HG02884 (cell line): ENCODE data around the gene GATD1.
"Not testable (repeated sequence)": the region's sequence is repeated elsewhere in the genome, so short reads cannot be mapped to it uniquely, and the experiment has no call there.

Source experiments
- ATAC-seq: cut with Tn5 transposase; IDR thresholded peaks from one replicate; pipeline ENCODE4 v1.9.1; 2021; ENCODE audit warnings: mild to moderate bottlenecking, moderate library complexity; ENCODE audit not compliant: unreplicated experiment

GATD1 gene

GRCh38 chr11:765025-765801 is 12.1 kb downstream of the GATD1 start:
- ATAC-seq: no peak

GRCh38 chr11:764322-765024 is 12.8 kb downstream of the GATD1 start:
- ATAC-seq: no peak

DNA sequence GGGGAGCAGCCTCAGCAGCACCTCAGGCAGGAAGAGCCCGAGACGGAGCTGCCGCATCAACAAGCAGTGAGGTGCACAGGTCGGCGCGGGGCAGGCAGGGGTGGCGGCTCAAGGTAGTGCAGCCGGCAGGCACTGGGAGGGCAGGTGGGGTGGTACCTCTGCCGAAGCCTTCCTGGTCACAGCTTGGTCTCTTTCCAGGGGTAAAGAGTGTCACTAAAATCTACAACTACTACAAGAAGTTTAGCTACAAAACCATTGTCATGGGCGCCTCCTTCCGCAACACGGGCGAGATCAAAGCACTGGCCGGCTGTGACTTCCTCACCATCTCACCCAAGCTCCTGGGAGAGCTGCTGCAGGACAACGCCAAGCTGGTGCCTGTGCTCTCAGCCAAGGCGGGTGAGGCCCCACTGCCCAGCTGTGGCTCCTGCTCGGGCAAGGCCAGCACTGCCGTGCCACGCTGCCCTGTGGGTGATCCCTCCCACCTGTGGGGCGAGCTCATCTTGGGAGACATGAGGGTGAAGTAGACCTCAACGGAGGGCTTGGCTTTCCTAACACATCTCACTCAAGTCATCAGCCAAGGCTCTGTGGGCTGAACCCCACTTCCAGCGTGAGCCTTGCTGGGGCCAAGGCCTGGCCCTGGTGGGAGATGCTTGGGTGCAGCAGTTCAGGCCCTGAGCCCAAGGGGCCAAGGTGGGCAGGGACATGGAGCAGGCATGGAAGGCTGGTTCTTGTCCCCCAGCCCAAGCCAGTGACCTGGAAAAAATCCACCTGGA is 13.6 kb downstream of the GATD1 start:
- no peak for ATAC-seq

GRCh38 chr11:763073-763463 is 14.2 kb downstream of the GATD1 start:
- ATAC-seq: no peak

GRCh38 chr11:762421-763072 is 14.7 kb downstream of the GATD1 start:
- no peak for ATAC-seq

DNA sequence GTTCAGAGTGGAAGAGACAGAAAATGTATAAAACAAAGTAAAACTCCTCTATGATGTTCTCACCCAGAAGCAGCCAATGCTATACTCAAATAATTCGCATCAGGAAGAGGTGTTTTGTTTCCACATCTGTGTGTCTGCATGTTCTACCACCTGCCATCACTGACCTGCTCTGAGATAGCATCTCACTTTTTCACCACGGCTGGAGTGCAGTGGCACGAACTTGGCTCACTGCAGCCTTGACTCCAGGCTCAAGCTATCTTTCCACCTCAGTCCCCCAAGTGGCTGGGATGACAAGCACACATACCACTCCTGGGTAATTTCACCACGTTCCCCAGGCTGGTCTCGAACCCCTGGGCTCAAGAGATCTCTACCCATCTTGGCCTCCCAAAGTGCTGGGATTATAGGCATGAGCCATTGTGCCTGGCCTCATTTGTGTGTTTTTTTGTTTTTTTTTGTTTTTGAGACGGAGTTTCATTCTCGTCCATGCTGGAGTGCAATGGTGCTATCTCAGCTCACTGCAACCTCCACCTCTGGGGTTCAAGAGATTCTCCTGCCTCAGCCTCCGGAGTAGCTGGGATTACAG is 15.7 kb downstream of the GATD1 start:
- no peak for ATAC-seq

DNA sequence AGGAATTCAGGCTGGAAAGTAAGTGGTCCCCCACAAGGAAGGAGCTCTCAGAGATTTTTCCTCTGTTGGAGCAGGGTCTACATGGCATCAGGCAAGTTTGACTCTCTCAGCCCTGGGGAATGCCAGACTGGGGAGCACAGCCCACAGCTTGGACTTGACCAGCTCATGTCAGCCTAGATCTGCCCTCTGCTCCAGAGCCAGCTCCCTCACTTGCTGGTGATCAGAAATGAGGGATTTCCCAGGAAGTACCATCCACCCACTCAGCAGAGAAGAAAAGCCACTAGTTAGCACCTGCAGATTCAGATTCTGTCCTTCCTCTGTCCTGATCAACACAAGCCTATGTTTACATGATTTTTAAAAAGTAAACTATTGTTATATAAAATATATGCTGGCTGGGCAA is 17.1 kb downstream of the GATD1 start:
- ATAC-seq: no peak

DNA sequence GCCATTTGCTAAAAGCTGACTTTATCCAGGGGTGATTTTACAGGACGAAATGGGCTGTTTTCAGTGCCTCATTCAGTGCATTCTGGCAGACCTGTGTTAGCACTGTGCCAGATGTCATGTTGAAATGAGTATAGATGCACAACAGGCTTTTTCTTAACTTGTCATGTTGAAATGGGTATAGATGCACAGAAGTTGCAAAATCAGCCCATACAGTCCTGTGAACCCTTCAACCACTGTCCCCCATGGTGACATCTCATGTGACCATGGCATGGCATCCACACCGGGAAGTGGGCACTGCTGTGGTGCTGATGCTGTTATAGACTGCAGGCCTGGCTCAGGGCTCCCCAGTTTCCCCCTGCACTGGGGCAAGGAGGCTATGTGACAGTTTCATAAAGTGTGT is 27.6 kb downstream of the GATD1 start:
- no peak for ATAC-seq

- ATAC-seq: no peak
These were observed 29.3 kb downstream of the GATD1 start for GRCh38 chr11:748007-748359.

GRCh38 chr11:747158-748006 is 29.9 kb downstream of the GATD1 start, which contains the start of gene TALDO1:
TSS of gene TALDO1 (plus strand) at chr11:747464. CDS start at chr11:747482, 18 bp downstream.
- peak; percentile 78 for ATAC-seq

GRCh38 chr11:746289-747157 is 30.8 kb downstream of the GATD1 start:
- peak; percentile 31 for ATAC-seq

DNA sequence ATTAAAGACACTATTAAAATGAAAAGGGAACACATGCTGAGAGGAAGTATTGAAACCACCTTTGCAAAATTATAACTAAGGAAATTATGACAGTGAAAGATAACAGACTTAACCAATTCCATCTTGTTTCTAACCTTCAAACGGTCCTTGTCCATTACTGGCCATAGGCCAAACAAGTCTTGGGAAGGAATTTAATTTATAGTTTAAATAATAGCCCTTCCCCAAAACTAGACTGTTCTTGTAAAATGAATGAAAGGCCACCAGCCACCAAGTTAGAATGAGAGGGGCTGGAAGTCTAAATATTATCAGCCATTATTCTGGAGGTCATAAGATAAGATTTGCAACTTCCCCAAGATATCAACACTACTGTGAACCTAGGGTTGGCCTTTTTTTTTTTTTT is 31.9 kb downstream of the GATD1 start:
- ATAC-seq: no peak

- no peak for ATAC-seq
These were observed 34.6 kb downstream of the GATD1 start for GRCh38 chr11:742571-743201.

- no peak for ATAC-seq
These were observed 35.1 kb downstream of the GATD1 start for GRCh38 chr11:742156-742546.

DNA sequence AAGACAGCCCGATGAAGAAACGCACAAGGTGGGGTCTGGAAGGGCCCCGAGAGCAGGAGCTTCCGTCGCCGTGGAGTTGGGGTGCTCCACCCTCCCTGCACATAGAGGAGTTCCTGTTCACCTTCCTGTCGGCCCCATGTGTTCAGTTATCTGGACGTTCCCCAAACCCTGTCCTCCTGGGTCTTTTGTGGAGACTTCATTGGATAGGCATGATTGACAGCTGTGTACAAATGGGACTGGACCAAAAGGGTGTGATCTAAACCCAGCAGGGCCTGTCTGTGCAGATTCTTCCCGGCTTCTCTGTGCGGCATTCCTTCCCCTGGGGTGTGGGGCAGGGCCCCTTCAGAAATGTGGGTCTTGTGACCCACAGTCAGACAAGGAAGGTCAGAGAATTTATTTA is 39.4 kb downstream of the GATD1 start:
- ATAC-seq: not testable (repeated sequence)

- ATAC-seq: no peak
These were observed 39.9 kb downstream of the GATD1 start for GRCh38 chr11:737366-737765.

GRCh38 chr11:734541-734940 is 42.7 kb downstream of the GATD1 start:
- not testable (repeated sequence) for ATAC-seq

DNA sequence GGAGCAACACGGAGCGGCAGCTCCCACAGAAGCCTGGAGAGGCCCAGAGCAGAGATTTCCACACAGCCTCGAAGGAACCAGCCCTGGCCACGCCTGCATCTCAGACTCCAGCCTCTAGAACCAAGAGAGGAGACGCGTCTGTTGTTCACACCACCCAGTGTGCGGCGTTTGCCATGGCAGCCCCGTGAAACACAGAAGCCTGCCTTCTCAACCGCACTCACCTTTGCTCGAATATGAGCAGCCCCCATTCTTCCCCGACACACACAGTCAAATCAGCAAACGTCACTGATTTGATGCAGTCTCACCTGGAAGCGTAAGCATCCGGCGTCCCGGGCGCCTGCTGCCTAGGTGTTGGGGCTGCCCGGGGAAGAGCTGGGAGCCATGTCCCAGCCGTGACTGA is 44.2 kb downstream of the GATD1 start:
- ATAC-seq: no peak
